Fibroblast of mammary gland (primary cell): ENCODE measurements around the gene CARS2.

Source experiments
- DNase-seq: peaks from one replicate; pipeline ENCODE4 v3.0.0-alpha.2; 2010; ENCODE audit warnings: low read depth
- H3K4me3 ChIP-seq: 2 replicates; pipeline ENCODE4 v1.5.1; 2011; ENCODE audit warnings: low read depth, mild to moderate bottlenecking, low read length, moderate library complexity; ENCODE audit not compliant: control insufficient read depth
- TF ChIP-seq, protein P1 (sequence below): conservative IDR thresholded peaks from 2 replicates; pipeline ENCODE4 v1.5.1; 2011; ENCODE audit warnings: low read depth, low read length, inconsistent platforms; ENCODE audit not compliant: control insufficient read depth, insufficient read depth

Gene CARS2

GRCh38 chr13:110648146-110648819 is 57.6 kb downstream of the CARS2 start:
- TF ChIP-seq, protein P1, sequence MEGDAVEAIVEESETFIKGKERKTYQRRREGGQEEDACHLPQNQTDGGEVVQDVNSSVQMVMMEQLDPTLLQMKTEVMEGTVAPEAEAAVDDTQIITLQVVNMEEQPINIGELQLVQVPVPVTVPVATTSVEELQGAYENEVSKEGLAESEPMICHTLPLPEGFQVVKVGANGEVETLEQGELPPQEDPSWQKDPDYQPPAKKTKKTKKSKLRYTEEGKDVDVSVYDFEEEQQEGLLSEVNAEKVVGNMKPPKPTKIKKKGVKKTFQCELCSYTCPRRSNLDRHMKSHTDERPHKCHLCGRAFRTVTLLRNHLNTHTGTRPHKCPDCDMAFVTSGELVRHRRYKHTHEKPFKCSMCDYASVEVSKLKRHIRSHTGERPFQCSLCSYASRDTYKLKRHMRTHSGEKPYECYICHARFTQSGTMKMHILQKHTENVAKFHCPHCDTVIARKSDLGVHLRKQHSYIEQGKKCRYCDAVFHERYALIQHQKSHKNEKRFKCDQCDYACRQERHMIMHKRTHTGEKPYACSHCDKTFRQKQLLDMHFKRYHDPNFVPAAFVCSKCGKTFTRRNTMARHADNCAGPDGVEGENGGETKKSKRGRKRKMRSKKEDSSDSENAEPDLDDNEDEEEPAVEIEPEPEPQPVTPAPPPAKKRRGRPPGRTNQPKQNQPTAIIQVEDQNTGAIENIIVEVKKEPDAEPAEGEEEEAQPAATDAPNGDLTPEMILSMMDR, result no peak
- H3K4me3 ChIP-seq, result no peak overlapping the region
- no peak for DNase-seq

DNA sequence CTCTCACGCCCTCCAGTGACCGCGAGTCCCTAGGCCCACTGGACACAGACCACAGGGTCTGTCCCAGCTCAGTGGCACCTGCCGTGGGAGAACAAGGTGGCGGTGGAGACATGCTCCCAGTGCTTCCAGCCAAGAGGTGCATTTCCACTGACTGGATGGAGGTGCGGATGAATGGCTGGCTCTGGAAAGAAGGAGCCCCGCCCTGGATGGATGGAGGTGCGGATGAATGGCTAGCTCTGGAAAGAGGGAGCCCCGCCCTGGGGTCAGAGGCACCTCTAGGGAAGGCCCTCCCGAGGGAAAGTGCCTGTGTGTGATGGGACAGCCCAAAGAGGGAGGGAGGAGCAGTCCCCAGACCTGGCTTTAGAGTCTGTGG is 58.6 kb downstream of the CARS2 start:
- TF ChIP-seq, protein P1, result no peak
- DNase-seq, result no peak
- H3K4me3 ChIP-seq, result no peak overlapping the region

GRCh38 chr13:110646442-110647364 is 59.2 kb downstream of the CARS2 start:
- no peak for DNase-seq
- no peak overlapping the region for H3K4me3 ChIP-seq
- TF ChIP-seq, protein P1, result no peak

DNA sequence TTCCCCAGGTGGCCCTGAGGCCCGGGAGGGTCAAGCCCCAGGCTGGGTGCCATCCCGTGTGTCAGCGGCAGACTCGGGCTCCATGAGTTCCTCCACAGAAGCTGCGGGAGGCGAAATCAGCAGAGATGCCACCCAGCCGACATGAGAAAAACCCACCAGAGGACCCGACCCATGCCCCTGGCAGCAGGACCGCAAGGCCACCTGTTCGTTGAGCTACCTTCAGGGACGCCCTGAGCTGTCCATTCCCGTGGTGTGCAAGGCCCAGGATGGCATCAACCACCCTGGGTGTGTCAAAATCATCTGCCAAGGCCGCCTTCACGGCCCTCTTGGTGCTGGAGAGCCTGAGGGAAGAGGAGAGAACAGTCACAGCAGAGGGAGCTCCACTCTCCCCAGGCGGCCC is 60.2 kb downstream of the CARS2 start:
- TF ChIP-seq, protein P1, result no peak
- no peak for DNase-seq
- H3K4me3 ChIP-seq, result no peak overlapping the region

DNA sequence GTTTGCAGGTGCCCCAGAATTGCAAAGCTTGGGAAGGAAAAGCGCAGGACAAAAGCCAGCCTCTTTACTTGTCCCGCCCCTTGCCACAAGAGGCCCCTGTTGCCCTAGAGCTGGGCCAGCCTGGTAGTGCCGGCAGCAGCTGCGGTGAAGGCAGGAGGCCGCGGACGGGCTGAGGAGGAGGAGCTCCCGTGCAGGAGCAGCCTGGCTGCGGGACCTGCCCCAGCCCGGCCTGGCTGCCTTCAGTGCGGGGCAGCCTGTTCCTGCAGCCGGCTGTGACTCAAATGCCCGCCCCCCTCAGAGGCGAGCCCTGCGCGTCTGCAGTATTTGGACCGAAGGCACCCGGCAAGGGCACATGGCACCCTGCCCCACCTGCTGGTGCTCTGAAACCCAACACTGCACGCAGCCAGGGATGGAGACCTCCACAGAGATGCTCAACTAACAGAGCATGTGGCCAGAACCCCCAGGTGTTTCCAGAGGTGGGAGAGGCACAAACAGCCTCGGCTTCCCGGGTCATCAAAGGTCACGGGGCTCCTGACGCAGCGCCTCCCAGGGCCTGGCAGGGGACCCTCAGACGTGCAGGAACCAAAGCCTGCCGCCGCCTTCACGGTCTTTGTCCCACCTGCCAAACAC is 60.9 kb downstream of the CARS2 start:
- peak; percentile 59 for DNase-seq
- no peak overlapping the region for H3K4me3 ChIP-seq
- TF ChIP-seq, protein P1, result peak; percentile 3

- TF ChIP-seq, protein P1, result no peak
- no peak for DNase-seq
- no peak overlapping the region for H3K4me3 ChIP-seq
These were observed 62.0 kb downstream of the CARS2 start for GRCh38 chr13:110643768-110644421.
